ENCODE results near the gene ZNF718. TPM values are rescaled to one million over a fixed set of nuclear protein-coding genes. Genes with fewer than 3 reads are reported as not detected.

Gene ZNF718
- total and polyA plus RNA-seq, 4 donors, result 1.4 to 27.7 (median 4.3) TPM

GRCh38 chr4:98386-98785 is 25.9 kb upstream of the ZNF718 start:
- TF ChIP-seq, protein P1, sequence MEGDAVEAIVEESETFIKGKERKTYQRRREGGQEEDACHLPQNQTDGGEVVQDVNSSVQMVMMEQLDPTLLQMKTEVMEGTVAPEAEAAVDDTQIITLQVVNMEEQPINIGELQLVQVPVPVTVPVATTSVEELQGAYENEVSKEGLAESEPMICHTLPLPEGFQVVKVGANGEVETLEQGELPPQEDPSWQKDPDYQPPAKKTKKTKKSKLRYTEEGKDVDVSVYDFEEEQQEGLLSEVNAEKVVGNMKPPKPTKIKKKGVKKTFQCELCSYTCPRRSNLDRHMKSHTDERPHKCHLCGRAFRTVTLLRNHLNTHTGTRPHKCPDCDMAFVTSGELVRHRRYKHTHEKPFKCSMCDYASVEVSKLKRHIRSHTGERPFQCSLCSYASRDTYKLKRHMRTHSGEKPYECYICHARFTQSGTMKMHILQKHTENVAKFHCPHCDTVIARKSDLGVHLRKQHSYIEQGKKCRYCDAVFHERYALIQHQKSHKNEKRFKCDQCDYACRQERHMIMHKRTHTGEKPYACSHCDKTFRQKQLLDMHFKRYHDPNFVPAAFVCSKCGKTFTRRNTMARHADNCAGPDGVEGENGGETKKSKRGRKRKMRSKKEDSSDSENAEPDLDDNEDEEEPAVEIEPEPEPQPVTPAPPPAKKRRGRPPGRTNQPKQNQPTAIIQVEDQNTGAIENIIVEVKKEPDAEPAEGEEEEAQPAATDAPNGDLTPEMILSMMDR (IDR thresholded peaks at IDR 0.05; ENCODE audit: control extremely low read depth, extremely low read depth), result no peak
- Histone ChIP-seq H3K27me3 (ENCODE audit: control insufficient read depth in 3 of 3, insufficient read depth in 3 of 3, low read length in 2 of 3) (no peaks in the 10 kb centered on the region), H3K4me3 (no peak overlapping the region), H3K27ac (ENCODE audit: low read depth in 1 of 2, low read length in 1 of 2) (no peak overlapping the region), H3K36me3 (ENCODE audit: control insufficient read depth in 4 of 4, insufficient read depth in 4 of 4, low read length in 4 of 4) (no peaks in the 10 kb centered on the region), H3K9ac (ENCODE audit: insufficient read depth in 1 of 2, low read length in 2 of 2) (no peak overlapping the region), H3K4me1 (ENCODE audit: control insufficient read depth in 5 of 5, insufficient read depth in 5 of 5, low read length in 5 of 5) (no peaks in the 10 kb centered on the region), H3K9me3 (ENCODE audit: control insufficient read depth in 4 of 4, insufficient read depth in 3 of 4, low read length in 3 of 4) (peaks cover 2 to 52% (median 35%) of the 10 kb centered on the region in 4 donors)
- 79 to 85% methylated on average over 1 of the region's 1 CpG for WGBS, 2 donors
- ATAC-seq (ENCODE audit: insufficient read depth, low FRiP score), result no peak
- no peak for DNase-seq

- 88 to 92% methylated on average over 5 of the region's 5 CpGs for WGBS, 2 donors
- no peaks in the 10 kb centered on the region for H3K36me3 ChIP-seq (ENCODE audit: control insufficient read depth in 4 of 4, insufficient read depth in 4 of 4, low read length in 4 of 4)
- no peak overlapping the region for H3K27ac ChIP-seq (ENCODE audit: low read depth in 1 of 2, low read length in 1 of 2)
- ATAC-seq (ENCODE audit: insufficient read depth, low FRiP score) (no peak), DNase-seq (no peak)
- no peaks in the 10 kb centered on the region for H3K4me1 ChIP-seq (ENCODE audit: control insufficient read depth in 5 of 5, insufficient read depth in 5 of 5, low read length in 5 of 5)
- no peaks in the 10 kb centered on the region for H3K27me3 ChIP-seq (ENCODE audit: control insufficient read depth in 3 of 3, insufficient read depth in 3 of 3, low read length in 2 of 3)
- TF ChIP-seq, protein P1 (IDR thresholded peaks at IDR 0.05; ENCODE audit: control extremely low read depth, extremely low read depth), result no peak
- no peak overlapping the region for H3K4me3 ChIP-seq
- H3K9me3 ChIP-seq (ENCODE audit: control insufficient read depth in 4 of 4, insufficient read depth in 3 of 4, low read length in 3 of 4), result peaks cover 2 to 47% (median 30%) of the 10 kb centered on the region in 4 donors
- H3K9ac ChIP-seq (ENCODE audit: insufficient read depth in 1 of 2, low read length in 2 of 2), result no peak overlapping the region
Measured at GRCh38 chr4:99863-100262, 24.4 kb upstream of the ZNF718 start.

GRCh38 chr4:107083-107443 is 17.2 kb upstream of the ZNF718 start:
- WGBS, 2 donors, result 13 to 17% methylated on average over 24 to 33 of the region's 33 CpGs
- DNase-seq, result no peak
- Histone ChIP-seq H3K27me3 (ENCODE audit: control insufficient read depth in 3 of 3, insufficient read depth in 3 of 3, low read length in 2 of 3) (peaks cover 16 to 42% (median 36%) of the 10 kb centered on the region in 3 donors), H3K36me3 (ENCODE audit: control insufficient read depth in 4 of 4, insufficient read depth in 4 of 4, low read length in 4 of 4) (no peaks in the 10 kb centered on the region), H3K9me3 (ENCODE audit: control insufficient read depth in 4 of 4, insufficient read depth in 3 of 4, low read length in 3 of 4) (peaks cover 0 to 62% (median 5%) of the 10 kb centered on the region in 4 donors), H3K4me3 (no peak overlapping the region), H3K4me1 (ENCODE audit: control insufficient read depth in 5 of 5, insufficient read depth in 5 of 5, low read length in 5 of 5) (peaks cover 0 to 8% (median 0%) of the 10 kb centered on the region in 5 donors), H3K27ac (ENCODE audit: low read depth in 1 of 2, low read length in 1 of 2) (no peak overlapping the region), H3K9ac (ENCODE audit: insufficient read depth in 1 of 2, low read length in 2 of 2) (no peak overlapping the region)
- no peak for ATAC-seq (ENCODE audit: insufficient read depth, low FRiP score)
- TF ChIP-seq, protein P1 (IDR thresholded peaks at IDR 0.05; ENCODE audit: control extremely low read depth, extremely low read depth), result no peak
